GM12801 (cell line): ENCODE results near the gene TSPAN32.

Experiments
- CTCF ChIP-seq: IDR thresholded peaks from one replicate; pipeline ENCODE4 v1.5.1; 2011; ENCODE audit warnings: control low read depth; ENCODE audit not compliant: insufficient read length; ENCODE audit errors: extremely low read depth

TSPAN32 gene

DNA sequence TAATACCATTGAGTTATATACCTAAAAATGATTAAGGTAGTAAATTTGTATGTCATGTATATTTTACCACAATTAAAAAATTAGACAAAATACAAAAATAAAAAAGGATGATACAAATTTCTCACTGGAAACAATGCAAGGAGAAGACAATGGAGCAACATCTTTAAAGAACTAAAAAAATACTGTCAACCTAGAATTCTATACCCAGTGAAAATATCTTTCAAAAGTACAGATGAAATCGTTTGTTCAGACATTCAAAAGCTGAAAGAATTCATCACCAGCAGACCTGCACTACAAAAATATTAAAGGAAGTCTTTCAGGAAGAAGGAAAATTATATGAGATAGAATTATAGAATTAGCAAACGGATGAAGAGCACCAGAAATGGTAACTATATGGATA lies 21.6 kb upstream of the TSPAN32 start:
- TF ChIP-seq CTCF, result no peak

DNA sequence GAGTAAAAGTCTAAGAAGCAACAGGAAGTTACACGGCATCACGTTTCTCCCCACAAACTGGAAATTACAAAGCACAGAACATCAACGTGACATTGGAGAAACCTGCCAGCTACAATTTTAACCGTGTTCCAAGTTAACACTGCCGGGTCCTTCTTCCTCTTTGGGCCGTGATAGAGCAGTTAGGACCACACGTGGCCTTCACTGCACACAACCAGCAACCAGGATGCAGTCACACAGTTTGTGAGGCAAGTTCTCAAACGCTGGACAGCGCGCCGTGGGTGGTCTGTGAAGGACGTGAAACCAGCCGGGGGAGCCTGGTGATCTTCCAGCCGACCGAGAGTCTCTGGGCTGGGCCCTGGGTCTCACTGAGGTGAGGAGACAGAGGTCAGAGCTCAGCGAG lies 14.7 kb upstream of the TSPAN32 start:
- TF ChIP-seq CTCF, result no peak

- TF ChIP-seq CTCF, result no peak
These were observed 12.5 kb upstream of the TSPAN32 start for GRCh38 chr11:2289350-2289749.

GRCh38 chr11:2289859-2290258 lies 12.0 kb upstream of the TSPAN32 start:
- TF ChIP-seq CTCF, result no peak

DNA sequence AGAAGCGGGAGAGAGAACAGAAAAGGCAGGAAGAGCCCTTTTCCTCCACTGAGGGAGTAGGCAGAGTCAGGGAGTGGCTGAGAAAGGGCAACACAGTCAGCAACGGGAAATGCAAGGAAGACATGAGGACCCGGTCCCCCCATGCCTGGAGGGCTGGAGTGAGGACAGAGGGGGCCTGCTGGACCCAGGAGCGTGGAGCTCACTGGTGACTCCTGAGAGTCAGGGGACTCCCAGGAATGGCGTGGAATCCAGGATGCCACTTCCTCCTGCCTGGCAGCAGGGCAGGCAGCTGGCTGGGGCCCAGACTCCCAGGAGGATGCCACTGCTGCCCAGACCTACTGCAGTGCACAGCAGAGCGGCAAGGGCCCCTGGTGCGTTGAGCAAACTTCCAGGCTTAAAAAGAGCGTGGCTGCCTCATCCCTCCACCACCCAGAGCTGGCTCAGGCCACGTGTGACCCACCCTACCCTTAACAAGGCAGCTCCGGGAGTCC lies 11.4 kb upstream of the TSPAN32 start:
- TF ChIP-seq CTCF, result no peak

GRCh38 chr11:2293531-2293971 lies 8.3 kb upstream of the TSPAN32 start:
- TF ChIP-seq CTCF, result no peak

GRCh38 chr11:2293984-2294925 lies 7.6 kb upstream of the TSPAN32 start:
- no peak for TF ChIP-seq CTCF
